ENCODE data around the gene BAIAP3.

The BAIAP3 gene

DNA sequence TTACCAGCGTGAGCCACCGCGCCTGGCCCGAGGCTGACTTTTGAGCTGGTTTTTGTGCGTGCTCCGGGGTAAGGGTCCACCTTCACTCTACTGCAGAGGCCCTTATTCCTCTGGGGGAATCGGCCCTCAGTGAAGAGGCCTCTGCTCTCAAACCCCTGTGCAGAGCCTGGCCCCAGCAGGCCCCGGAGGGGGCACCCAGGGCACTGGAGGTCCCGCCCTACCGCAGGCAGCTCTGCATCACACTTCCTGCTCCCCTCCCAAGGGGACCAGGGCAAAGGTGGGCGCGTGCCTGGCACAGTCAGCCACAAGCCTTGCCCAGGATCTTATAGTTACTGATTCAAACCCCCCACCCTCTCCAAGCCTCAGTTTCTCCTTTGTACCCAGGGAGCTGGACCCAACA lies 27.6 kb upstream of the BAIAP3 start:
- H3K36me3 Mint-ChIP-seq (ENCODE audit: low read depth): no peaks in the 10 kb centered on the region
- DNase-seq: no peak
- H3K9me3 Mint-ChIP-seq: no peaks in the 10 kb centered on the region
- no peak overlapping the region for H3K27ac Mint-ChIP-seq
- TF ChIP-seq, protein P1, sequence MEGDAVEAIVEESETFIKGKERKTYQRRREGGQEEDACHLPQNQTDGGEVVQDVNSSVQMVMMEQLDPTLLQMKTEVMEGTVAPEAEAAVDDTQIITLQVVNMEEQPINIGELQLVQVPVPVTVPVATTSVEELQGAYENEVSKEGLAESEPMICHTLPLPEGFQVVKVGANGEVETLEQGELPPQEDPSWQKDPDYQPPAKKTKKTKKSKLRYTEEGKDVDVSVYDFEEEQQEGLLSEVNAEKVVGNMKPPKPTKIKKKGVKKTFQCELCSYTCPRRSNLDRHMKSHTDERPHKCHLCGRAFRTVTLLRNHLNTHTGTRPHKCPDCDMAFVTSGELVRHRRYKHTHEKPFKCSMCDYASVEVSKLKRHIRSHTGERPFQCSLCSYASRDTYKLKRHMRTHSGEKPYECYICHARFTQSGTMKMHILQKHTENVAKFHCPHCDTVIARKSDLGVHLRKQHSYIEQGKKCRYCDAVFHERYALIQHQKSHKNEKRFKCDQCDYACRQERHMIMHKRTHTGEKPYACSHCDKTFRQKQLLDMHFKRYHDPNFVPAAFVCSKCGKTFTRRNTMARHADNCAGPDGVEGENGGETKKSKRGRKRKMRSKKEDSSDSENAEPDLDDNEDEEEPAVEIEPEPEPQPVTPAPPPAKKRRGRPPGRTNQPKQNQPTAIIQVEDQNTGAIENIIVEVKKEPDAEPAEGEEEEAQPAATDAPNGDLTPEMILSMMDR (IDR thresholded peaks at IDR 0.05): no peak
- no peak overlapping the region for H3K4me3 Mint-ChIP-seq
- peaks cover 7% of the 10 kb centered on the region for H3K27me3 Mint-ChIP-seq (ENCODE audit: low read depth, poor library complexity)
- H3K4me1 Mint-ChIP-seq: peaks cover 36% of the 10 kb centered on the region

DNA sequence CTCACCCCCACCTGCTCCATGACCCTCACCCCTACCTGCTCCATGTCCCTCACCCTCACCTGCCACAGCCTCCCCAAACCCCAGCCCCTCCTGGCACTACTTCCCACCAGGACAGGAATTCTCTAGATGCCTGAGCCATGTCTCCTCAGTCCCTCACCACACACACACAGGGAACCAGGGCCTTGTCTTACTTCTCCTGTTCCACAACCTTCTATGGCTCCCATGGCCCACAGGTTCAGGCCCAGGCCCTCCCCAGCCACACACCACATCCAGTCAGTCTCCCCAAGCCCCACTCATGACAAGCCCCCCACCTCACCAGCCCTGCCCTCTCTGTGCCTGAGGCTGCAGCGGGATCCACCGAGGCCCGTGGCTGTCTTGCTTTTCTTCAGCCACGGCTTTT lies 27.1 kb upstream of the BAIAP3 start:
- Mint-ChIP-seq H3K9me3 (no peaks in the 10 kb centered on the region), H3K27ac (no peak overlapping the region), H3K27me3 (ENCODE audit: low read depth, poor library complexity) (peaks cover 7% of the 10 kb centered on the region), H3K4me1 (peaks cover 41% of the 10 kb centered on the region), H3K36me3 (ENCODE audit: low read depth) (no peaks in the 10 kb centered on the region), H3K4me3 (peak overlapping the region; percentile 38)
- no peak for DNase-seq
- TF ChIP-seq, protein P1 (IDR thresholded peaks at IDR 0.05): no peak

DNA sequence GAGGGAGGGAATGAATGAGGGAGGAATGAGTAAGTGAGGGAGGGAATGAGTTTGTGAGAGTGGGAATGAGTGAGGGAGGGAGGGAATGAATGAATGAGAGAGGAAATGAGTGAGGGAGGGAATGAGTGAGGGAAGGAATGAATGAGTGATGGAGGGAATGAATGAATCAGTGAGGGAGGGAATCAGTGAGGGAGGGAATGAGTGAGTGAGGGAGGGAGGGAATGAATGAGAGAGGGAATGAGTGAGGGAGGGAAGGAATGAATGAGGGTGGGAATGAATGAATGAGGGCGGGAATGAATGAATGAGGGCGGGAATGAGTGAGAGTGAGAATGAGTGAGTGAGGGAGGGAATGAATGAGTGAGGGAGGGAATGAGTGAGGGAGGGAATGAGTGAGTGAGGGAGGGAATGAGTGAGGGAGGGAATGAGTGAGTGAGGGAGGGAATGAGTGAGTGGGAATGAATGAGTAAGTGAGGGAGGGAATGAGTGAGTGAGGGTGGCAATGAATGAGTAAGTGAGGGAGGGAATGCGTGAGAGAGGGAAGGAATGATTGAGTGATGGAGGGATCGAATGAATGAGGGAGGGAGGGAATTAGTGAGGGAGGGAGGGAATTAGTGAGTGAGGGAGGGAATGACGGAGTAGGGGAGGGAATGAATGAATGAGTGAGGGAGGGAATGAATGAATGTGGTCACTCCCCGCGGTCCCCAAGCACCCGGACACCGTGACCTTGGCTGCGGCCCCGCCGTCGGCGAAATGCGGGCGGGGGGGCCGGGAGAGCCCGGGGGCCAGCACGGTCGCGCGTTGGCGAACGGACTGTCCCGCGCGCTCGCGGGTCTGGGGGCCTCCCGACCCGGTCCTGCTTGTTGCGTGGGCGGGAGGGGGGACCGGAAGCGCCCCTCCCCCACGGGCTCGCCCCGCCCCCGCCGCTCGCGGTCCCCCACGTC lies 25.1 kb upstream of the BAIAP3 start:
- Mint-ChIP-seq H3K36me3 (ENCODE audit: low read depth) (no peaks in the 10 kb centered on the region), H3K4me3 (peak overlapping the region; percentile 86), H3K27ac (no peak overlapping the region), H3K9me3 (no peaks in the 10 kb centered on the region), H3K27me3 (ENCODE audit: low read depth, poor library complexity) (peaks cover 7% of the 10 kb centered on the region), H3K4me1 (peaks cover 43% of the 10 kb centered on the region)
- DNase-seq: no peak
- TF ChIP-seq, protein P1 (IDR thresholded peaks at IDR 0.05): no peak

DNA sequence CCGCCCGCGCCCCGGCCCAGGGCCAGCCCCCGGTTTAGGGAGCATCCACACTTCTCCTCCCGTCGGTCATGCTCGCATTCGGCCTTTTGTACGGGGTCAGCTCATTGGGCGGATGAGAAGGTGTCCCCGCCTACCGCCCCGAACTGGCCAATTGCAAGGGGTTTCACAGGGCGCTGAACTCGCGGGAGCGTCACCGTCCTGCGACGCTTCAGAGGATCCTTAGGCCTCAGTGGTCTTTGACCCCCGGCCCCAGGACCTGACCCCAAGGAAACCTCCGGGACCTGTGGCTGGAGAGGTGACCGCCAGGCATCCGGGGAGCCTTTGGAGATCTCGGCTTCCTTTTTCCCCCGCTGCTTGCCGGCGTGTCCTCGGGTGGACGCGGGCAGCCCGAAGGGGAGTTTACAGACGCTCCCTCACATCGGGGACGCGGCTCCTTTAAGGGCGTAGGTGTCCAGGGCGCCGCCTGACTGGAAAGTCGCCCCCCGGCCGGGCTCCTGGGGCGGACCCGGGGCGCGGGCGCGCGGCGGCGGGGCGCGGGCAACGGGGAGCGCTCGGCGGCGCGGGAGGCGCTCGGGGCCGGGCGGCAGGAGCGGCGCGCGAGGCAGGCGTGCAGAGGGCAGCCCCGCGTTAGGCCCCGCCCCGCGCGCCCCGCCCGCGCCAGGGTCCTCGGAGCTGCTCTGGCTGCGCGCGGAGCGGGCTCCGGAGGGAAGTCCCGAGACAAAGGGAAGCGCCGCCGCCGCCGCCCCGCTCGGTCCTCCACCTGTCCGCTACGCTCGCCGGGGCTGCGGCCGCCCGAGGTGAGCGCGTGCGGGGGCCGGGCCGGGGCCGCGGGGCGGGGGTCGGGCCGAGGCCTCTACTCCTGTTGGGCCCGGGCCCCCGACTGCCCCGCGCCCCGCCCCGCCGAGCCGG lies 24.2 kb upstream of the BAIAP3 start, which contains the start of gene UBE2I:
Gene UBE2I (plus strand): TSS at position 660 of the 909 bp plus-strand sequence. CDS start 4,395 bp downstream, outside the sequence.
- peak within 1 kb of the TSS; percentile 100 for H3K4me3 Mint-ChIP-seq

More for the DNA sequence above, 24.2 kb upstream of the BAIAP3 start, which contains the start of gene UBE2I:
- H3K36me3 Mint-ChIP-seq (ENCODE audit: low read depth): peaks cover 2% of the 10 kb centered on the region
- H3K4me1 Mint-ChIP-seq: peaks cover 34% of the 10 kb centered on the region
- TF ChIP-seq, protein P1 (IDR thresholded peaks at IDR 0.05): no peak
- peak; percentile 96 for DNase-seq
- peaks cover 7% of the 10 kb centered on the region for H3K27me3 Mint-ChIP-seq (ENCODE audit: low read depth, poor library complexity)
- H3K27ac Mint-ChIP-seq: peak within 1 kb of the TSS; percentile 100
- no peaks in the 10 kb centered on the region for H3K9me3 Mint-ChIP-seq
